Neutrophil (primary cell): ENCODE measurements around the gene DISC1.

ENCODE experiments used
- H3K27ac ChIP-seq: fragments of 200-600 bp; sonication (generic); 2 replicates; pipeline ENCODE4 v1.5.1; 2016; ENCODE audit warnings: mild to moderate bottlenecking, moderate library complexity
- H3K27me3 ChIP-seq: fragments of 200-600 bp; sonication (generic); 2 replicates; pipeline ENCODE4 v1.6.0; 2016; ENCODE audit warnings: mild to moderate bottlenecking
- H3K36me3 ChIP-seq: fragments of 200-600 bp; sonication (generic); 2 replicates; pipeline ENCODE4 v1.5.1; 2017
- H3K4me1 ChIP-seq, 2 experiments: fragments of 200-600 bp in 1 of 2; sonication (generic) in 1 of 2; 1 replicate in 1 of 2; 2 replicates in 1 of 2; pipeline versions ENCODE4 v1.5.1 to v1.6.1; 2013 to 2016; ENCODE audit warnings: low read depth in 1 of 2, low read length in 1 of 2, mild to moderate bottlenecking in 1 of 2, moderate library complexity in 1 of 2; ENCODE audit not compliant: control insufficient read depth in 1 of 2, insufficient read depth in 1 of 2
- H3K4me3 ChIP-seq, 2 experiments: fragments of 200-600 bp in 1 of 2; sonication (generic) in 1 of 2; 1 replicate in 1 of 2; 2 replicates in 1 of 2; pipeline ENCODE4 v1.5.1; 2013 to 2016; ENCODE audit warnings: low read depth in 1 of 2, low read length in 1 of 2, mild to moderate bottlenecking in 1 of 2, moderate library complexity in 1 of 2
- H3K9me3 ChIP-seq: fragments of 200-600 bp; sonication (generic); 2 replicates; pipeline ENCODE4 v1.5.1; 2016
- CTCF ChIP-seq: fragments of 200-600 bp; sonication (generic); IDR thresholded peaks from 2 replicates; pipeline ENCODE4 v1.5.1; 2016; ENCODE audit warnings: antibody characterized with exemption

The DISC1 gene

GRCh38 chr1:231670755-231671154 is 44.2 kb downstream of the DISC1 start:
- Histone ChIP-seq H3K36me3 (no peaks in the 10 kb centered on the region), H3K27me3 (no peaks in the 10 kb centered on the region), H3K4me1 (peaks cover 3 to 7% of the 10 kb centered on the region in 2 experiments), H3K4me3 (no peak overlapping the region), H3K27ac (no peak overlapping the region), H3K9me3 (no peaks in the 10 kb centered on the region)
- TF ChIP-seq CTCF = no peak

- TF ChIP-seq CTCF = no peak
- no peaks in the 10 kb centered on the region for H3K27me3 ChIP-seq
Measured at GRCh38 chr1:231674575-231674974, 48.0 kb downstream of the DISC1 start.

GRCh38 chr1:231676487-231676886 is 49.9 kb downstream of the DISC1 start:
- H3K4me1 ChIP-seq = no peaks in the 10 kb centered on the region
- no peaks in the 10 kb centered on the region for H3K27me3 ChIP-seq
- H3K27ac ChIP-seq = no peak overlapping the region
- no peaks in the 10 kb centered on the region for H3K9me3 ChIP-seq
- no peaks in the 10 kb centered on the region for H3K36me3 ChIP-seq
- no peak overlapping the region for H3K4me3 ChIP-seq
- TF ChIP-seq CTCF = no peak

More at GRCh38 chr1:231674575-231674974, 48.0 kb downstream of the DISC1 start:
- Histone ChIP-seq H3K4me3 (no peak overlapping the region), H3K27ac (no peak overlapping the region), H3K9me3 (no peaks in the 10 kb centered on the region), H3K36me3 (no peaks in the 10 kb centered on the region), H3K4me1 (no peaks in the 10 kb centered on the region)

- H3K4me1 ChIP-seq = no peaks in the 10 kb centered on the region
Measured at GRCh38 chr1:231677442-231677841, 50.9 kb downstream of the DISC1 start.

GRCh38 chr1:231678011-231678432 is 51.4 kb downstream of the DISC1 start:
- Histone ChIP-seq H3K36me3 (no peaks in the 10 kb centered on the region), H3K4me1 (no peaks in the 10 kb centered on the region), H3K27ac (no peak overlapping the region), H3K9me3 (no peaks in the 10 kb centered on the region), H3K27me3 (no peaks in the 10 kb centered on the region), H3K4me3 (no peak overlapping the region)
- no peak for TF ChIP-seq CTCF

More at GRCh38 chr1:231677442-231677841, 50.9 kb downstream of the DISC1 start:
- H3K4me3 ChIP-seq = no peak overlapping the region
- no peak for TF ChIP-seq CTCF
- no peaks in the 10 kb centered on the region for H3K27me3 ChIP-seq
- no peak overlapping the region for H3K27ac ChIP-seq
- H3K9me3 ChIP-seq = no peaks in the 10 kb centered on the region
- H3K36me3 ChIP-seq = no peaks in the 10 kb centered on the region

GRCh38 chr1:231679109-231679508 is 52.5 kb downstream of the DISC1 start:
- Histone ChIP-seq H3K4me3 (no peak overlapping the region), H3K27ac (no peak overlapping the region), H3K4me1 (no peaks in the 10 kb centered on the region), H3K36me3 (no peaks in the 10 kb centered on the region), H3K27me3 (no peaks in the 10 kb centered on the region), H3K9me3 (no peaks in the 10 kb centered on the region)
- TF ChIP-seq CTCF = no peak
